ENCODE measurements around the gene YY1AP1. TPM values are rescaled to one million over a fixed set of nuclear protein-coding genes. Genes with fewer than 3 reads are reported as not detected.
"Not testable (repeated sequence)": the region's sequence is repeated elsewhere in the genome, so short reads cannot be mapped to it uniquely, and the experiment has no call there.

YY1AP1 gene
- polyA plus RNA-seq, 6 donors from 2014 or later = 26.7 to 56.1 (median 32.2) TPM

DNA sequence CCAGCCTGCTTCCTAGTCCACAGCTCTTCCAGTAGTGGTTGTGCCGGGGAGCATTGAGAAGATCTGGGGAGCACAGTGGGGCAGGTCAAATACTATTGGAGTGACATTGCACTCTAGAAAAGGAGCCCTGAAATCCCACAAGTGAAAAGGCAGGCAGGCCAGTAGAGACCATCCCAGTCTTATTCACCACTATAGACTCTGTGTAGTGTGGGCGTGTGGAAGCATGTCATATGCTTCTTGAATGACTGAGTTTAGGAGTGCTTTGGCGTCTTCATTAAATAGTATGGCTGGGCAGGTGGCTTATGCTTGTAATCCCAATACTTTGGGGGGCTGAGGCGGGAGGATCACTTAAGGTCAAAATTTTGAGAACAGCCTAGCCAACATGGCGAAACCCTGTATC, 15.8 kb upstream of the YY1AP1 start:
- not testable (repeated sequence) for H3K36me3 Mint-ChIP-seq; ATAC-seq (ENCODE audit: low read depth in 2 of 2); H3K27ac Mint-ChIP-seq; H3K27me3 Mint-ChIP-seq; DNase-seq; H3K9me3 Mint-ChIP-seq
- Mint-ChIP-seq H3K4me1 (peaks cover 13 to 33% (median 26%) of the 10 kb centered on the region in 3 donors), H3K4me3 (peak overlapping the region in 1 of 8 donors; percentile 2)

DNA sequence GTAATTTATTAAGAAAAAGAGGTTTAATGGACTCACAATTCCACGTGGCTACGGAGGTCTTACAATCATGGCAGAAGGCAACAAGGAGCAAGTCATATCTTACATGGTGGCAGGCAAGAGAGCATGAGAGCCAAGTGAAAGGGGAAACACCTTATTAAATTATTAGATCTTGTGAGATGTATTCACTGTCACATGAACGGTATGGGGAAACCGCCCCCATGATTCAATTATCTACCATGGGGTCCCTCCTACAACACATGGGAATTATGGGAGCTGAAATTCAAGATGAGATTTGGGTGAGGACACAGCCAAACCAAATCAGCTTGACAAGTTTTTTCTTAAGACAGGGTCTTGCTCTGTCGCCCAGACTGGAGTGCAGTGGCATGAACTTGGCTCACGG, 14.6 kb upstream of the YY1AP1 start:
- no peaks in the 10 kb centered on the region for H3K27me3 Mint-ChIP-seq
- peak overlapping the region in 1 of 6 donors; percentile 88 for H3K27ac Mint-ChIP-seq
- ATAC-seq (ENCODE audit: low read depth in 2 of 2) (no peak), DNase-seq (no peak)
- H3K9me3 Mint-ChIP-seq = no peaks in the 10 kb centered on the region
- peaks cover 13 to 38% (median 32%) of the 10 kb centered on the region in 3 donors for H3K4me1 Mint-ChIP-seq
- no peak overlapping the region for H3K4me3 Mint-ChIP-seq
- H3K36me3 Mint-ChIP-seq = no peaks in the 10 kb centered on the region

DNA sequence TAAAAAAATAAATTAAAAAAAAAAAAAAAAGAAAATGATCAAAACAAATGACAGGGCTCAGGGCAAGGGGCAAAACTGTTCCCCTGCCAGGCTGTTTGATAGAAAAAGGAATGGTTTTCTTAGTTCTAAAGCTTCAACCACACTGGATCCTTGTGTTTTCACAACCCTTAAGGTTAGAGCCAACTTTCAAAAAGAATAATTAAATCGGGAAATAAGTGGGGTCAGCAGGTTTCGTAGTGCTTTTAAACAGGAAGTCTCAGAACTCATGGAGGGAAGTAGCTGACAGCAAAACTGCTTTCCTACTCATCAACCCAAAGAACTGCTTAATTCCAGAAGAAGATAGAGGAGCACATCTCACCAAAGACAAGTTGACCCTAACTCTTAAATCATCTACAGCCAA, 13.1 kb upstream of the YY1AP1 start:
- not testable (repeated sequence) for ATAC-seq (ENCODE audit: low read depth in 2 of 2); H3K4me3 Mint-ChIP-seq; H3K27me3 Mint-ChIP-seq; H3K9me3 Mint-ChIP-seq; DNase-seq; H3K36me3 Mint-ChIP-seq; H3K27ac Mint-ChIP-seq
- H3K4me1 Mint-ChIP-seq = peaks cover 13 to 34% (median 32%) of the 10 kb centered on the region in 3 donors

DNA sequence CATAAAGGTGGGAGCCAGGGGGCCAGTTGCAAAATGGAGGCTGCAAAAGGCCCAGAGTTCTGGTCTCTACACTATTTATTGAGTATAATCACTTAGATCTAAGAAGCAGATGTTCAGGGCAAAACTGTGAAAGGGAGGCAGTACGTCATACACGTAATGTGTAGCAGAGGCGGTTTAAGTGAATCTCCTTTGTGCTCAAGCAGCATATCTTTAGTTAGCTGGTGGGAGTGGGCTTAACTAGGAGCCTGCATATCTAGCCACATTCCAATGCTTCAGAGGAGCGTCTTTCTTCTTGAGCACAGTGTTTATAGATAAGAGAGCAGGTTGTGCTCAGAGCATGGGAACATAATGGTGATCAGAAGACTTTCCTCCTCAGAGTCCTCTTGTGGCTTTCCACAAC, 10.5 kb upstream of the YY1AP1 start:
- H3K27ac Mint-ChIP-seq; H3K36me3 Mint-ChIP-seq; H3K4me3 Mint-ChIP-seq; ATAC-seq (ENCODE audit: low read depth in 2 of 2); H3K27me3 Mint-ChIP-seq; DNase-seq; H3K9me3 Mint-ChIP-seq: not testable (repeated sequence)
- peaks cover 15 to 45% (median 43%) of the 10 kb centered on the region in 3 donors for H3K4me1 Mint-ChIP-seq

DNA sequence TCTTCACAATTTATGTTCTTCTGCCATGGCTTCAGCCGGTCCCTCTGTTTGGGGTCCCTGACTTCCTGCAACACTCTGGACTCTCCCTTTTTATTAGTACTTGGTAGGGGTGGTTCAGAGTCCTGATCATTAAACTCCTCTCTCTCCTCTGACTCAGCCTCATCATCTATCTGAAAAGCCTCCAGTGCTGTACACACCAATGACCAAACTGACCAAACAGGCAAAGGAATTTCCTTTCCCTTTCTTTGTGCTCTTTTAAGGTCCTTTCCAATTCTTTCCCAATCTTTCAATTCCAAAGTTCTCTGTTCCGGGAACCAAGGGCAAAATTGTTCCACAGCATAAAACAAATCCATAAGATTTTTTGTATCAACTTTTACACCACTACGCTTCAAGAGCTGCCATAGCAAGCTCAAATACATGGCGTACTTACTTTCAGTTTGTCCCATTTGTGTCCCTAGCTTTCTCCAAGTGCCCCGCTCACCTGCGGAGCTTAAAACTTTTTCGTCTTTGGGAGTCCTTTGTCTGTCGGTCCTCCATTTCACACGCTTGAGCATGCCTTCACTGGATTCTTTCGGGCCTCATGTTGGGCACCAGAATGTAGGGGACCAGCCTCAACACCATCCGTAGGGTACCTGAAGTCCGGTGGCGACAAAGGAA, 9.9 kb upstream of the YY1AP1 start:
- Mint-ChIP-seq H3K4me3 (no peak overlapping the region), H3K4me1 (peaks cover 15 to 43% (median 42%) of the 10 kb centered on the region in 3 donors), H3K9me3 (peaks cover 0 to 2% (median 0%) of the 10 kb centered on the region in 7 donors), H3K27ac (no peak overlapping the region), H3K36me3 (no peaks in the 10 kb centered on the region), H3K27me3 (no peaks in the 10 kb centered on the region)
- no peak for DNase-seq
- no peak for ATAC-seq (ENCODE audit: low read depth in 2 of 2)

DNA sequence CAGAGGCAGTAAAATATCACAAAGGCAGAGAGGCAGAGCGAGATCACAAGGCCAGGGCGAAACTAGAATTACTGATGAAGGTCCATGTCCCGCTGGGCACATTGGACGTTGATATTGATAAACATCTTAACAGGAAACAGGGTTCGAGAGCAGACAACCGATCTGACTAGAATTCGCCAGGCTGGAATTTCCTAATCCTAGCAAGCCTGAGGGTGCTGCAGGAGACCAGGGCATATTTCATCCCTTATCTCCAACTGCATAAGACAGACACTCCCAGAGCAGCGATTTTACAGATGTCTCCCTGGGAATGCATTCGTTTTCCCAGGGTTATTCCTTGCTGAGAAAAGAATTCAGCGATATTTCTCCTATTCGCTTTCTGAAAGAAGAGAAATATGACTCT, 9.0 kb upstream of the YY1AP1 start:
- H3K4me1 Mint-ChIP-seq = peaks cover 12 to 39% (median 38%) of the 10 kb centered on the region in 3 donors
- ATAC-seq (ENCODE audit: low read depth in 2 of 2); H3K27me3 Mint-ChIP-seq; DNase-seq; H3K4me3 Mint-ChIP-seq; H3K36me3 Mint-ChIP-seq; H3K9me3 Mint-ChIP-seq: not testable (repeated sequence)
- H3K27ac Mint-ChIP-seq = peak overlapping the region in 3 of 6 donors; percentile 25 to 60 (median 32)

DNA sequence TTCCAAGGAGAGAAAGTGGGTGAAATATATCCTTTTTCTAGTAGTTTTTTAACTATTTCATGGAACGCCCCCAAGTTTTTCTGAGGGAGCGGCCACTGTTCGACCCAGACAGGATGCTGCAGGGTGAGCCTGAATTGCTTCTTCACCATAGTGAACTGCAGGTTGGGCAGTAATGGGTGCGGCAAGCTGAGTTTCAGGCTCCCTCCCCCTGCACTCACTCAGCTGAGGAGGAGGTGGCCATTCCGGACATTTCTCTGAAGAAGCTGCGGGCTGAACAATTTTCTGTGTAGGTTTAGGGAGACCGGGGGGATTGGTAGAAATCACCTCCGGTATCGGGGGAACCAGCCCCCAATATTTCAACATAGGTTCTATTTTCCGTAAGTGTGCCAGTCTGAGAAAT, 8.5 kb upstream of the YY1AP1 start:
- peaks cover 12 to 45% (median 35%) of the 10 kb centered on the region in 3 donors for H3K4me1 Mint-ChIP-seq
- ATAC-seq (ENCODE audit: low read depth in 2 of 2) = no peak
- H3K27ac Mint-ChIP-seq = peak overlapping the region in 2 of 6 donors; percentile 32 to 61
- peaks cover 0 to 2% (median 0%) of the 10 kb centered on the region in 7 donors for H3K9me3 Mint-ChIP-seq
- DNase-seq = no peak
- H3K36me3 Mint-ChIP-seq = peaks cover 6 to 7% of the 10 kb centered on the region in 2 donors
- H3K4me3 Mint-ChIP-seq = no peak overlapping the region
- no peaks in the 10 kb centered on the region for H3K27me3 Mint-ChIP-seq

DNA sequence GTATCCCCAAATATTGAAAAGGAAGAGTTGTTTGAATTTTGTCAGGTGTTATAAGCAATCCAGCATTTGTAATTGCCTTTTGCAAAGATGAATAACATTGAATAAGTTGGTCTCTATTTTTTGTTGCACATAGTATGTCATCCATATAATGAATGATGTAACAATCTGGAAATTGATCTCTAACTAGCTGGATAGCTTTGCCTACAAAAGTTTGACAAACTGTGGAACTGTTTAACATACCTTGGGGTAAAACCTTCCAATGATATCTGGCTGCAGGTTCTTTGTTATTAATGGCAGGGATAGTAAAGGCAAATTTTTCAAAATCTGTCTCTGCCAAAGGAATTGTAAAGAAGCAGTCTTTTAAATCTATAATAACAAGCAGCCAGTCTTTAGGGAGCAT, 8.0 kb upstream of the YY1AP1 start:
- Mint-ChIP-seq H3K4me3 (no peak overlapping the region), H3K27ac (no peak overlapping the region), H3K27me3 (no peaks in the 10 kb centered on the region), H3K9me3 (peaks cover 0 to 2% (median 0%) of the 10 kb centered on the region in 7 donors), H3K36me3 (peaks cover 7 to 11% of the 10 kb centered on the region in 2 donors), H3K4me1 (peaks cover 12 to 50% (median 39%) of the 10 kb centered on the region in 3 donors)
- DNase-seq (no peak), ATAC-seq (ENCODE audit: low read depth in 2 of 2) (no peak)

DNA sequence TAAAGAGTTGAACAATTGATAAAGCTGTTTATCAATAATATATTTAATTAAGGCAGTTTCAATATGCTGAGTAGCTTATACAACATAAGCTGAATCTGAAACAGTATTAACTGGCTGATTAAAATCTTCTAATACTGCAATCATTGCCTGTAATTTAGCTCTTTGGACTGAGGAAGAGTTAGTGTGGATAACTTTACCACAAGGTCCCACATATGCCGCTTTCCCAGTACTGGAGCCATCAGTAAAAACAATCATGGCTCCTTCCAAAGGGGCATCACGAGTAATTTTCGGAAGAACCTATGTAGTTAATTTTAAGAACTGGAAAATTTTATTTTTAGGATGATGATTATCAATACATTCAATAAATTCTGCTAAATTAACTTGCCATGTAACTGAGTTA, 7.0 kb upstream of the YY1AP1 start:
- peaks cover 0 to 2% (median 0%) of the 10 kb centered on the region in 7 donors for H3K9me3 Mint-ChIP-seq
- no peak overlapping the region for H3K4me3 Mint-ChIP-seq
- DNase-seq (no peak), ATAC-seq (ENCODE audit: low read depth in 2 of 2) (no peak)
- H3K4me1 Mint-ChIP-seq = peaks cover 15 to 58% (median 48%) of the 10 kb centered on the region in 3 donors
- H3K36me3 Mint-ChIP-seq = peaks cover 7 to 17% of the 10 kb centered on the region in 2 donors
- H3K27ac Mint-ChIP-seq = no peak overlapping the region
- H3K27me3 Mint-ChIP-seq = no peaks in the 10 kb centered on the region

DNA sequence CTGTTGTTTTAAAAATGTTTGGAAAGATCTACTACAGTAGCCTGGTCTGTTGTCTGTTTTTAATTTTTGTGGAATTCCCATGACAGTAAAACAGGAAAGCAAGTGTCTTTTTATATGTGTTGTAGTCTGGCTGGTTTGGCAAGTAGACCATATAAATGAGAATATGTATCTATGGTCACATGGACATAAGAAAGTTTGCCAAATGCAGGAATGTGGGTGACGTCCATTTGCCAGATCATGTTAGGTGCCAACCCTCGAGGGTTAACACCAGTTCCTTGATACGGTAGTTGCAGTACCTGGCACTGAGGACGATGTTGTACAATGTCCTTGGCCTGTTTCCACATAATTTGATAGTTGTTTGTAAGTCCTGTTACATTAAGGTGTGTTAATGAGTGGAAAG, 6.5 kb upstream of the YY1AP1 start:
- DNase-seq (no peak), ATAC-seq (ENCODE audit: low read depth in 2 of 2) (no peak)
- Mint-ChIP-seq H3K4me1 (peaks cover 19 to 63% (median 51%) of the 10 kb centered on the region in 3 donors), H3K27ac (peak overlapping the region in 1 of 6 donors; percentile 52), H3K4me3 (no peak overlapping the region), H3K27me3 (no peaks in the 10 kb centered on the region), H3K36me3 (peaks cover 7 to 17% of the 10 kb centered on the region in 2 donors), H3K9me3 (peaks cover 0 to 2% (median 0%) of the 10 kb centered on the region in 7 donors)

DNA sequence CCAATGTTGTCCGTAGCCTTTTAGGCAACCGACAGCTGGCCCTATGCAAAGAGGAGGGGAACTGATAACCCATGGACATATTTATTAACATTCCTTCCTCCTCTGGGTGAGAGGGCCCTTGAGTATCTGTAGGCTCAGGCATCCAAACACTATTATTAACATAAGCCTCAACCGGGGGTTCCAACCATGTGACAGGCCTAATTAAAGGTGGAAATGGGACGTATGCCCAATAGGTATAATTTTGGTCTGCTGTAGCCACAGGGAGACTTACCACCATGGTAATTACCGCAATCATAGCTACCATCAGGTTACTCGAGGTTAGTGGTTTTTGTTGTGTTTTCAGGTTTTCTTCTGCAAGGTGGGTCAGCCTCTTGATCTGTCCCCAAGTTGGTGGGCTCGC, 5.6 kb upstream of the YY1AP1 start:
- H3K9me3 Mint-ChIP-seq = peaks cover 0 to 2% (median 0%) of the 10 kb centered on the region in 7 donors
- peak overlapping the region in 1 of 8 donors; percentile 54 for H3K4me3 Mint-ChIP-seq
- DNase-seq (no peak), ATAC-seq (ENCODE audit: low read depth in 2 of 2) (no peak)
- peaks cover 22 to 67% (median 55%) of the 10 kb centered on the region in 3 donors for H3K4me1 Mint-ChIP-seq
- no peaks in the 10 kb centered on the region for H3K27me3 Mint-ChIP-seq
- no peak overlapping the region for H3K27ac Mint-ChIP-seq
- H3K36me3 Mint-ChIP-seq = peaks cover 7 to 17% of the 10 kb centered on the region in 2 donors

DNA sequence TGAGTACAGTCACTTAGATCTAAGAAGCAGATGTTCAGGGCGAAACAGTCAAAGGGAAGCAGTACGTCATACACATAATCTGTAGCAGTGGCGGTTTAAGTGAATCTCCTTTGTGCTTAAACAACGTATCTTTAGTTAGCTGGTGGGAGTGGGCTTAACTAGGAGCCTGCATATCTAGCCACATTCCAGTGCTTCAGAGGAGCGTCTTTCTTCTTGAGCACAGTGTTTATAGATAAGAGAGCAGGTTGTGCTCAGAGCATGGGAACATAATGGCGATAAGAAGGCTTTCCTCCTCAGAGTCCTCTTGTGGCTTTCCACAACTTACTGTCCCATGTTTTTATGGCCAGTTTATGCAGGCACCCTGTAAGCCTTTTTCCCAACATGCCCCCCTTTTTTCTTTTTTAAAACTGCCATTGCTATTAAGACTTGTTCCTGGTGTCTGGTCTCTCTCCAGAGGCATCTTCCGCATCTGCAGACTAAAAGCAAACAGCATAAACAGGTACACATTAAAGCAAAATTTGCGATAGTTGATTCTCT, 3.5 kb upstream of the YY1AP1 start:
- H3K27ac Mint-ChIP-seq = no peak overlapping the region
- H3K4me3 Mint-ChIP-seq = peak overlapping the region in 2 of 8 donors; percentile 54 to 96
- H3K27me3 Mint-ChIP-seq = no peaks in the 10 kb centered on the region
- H3K4me1 Mint-ChIP-seq = peaks cover 17 to 57% (median 47%) of the 10 kb centered on the region in 3 donors
- DNase-seq = no peak
- peaks cover 0 to 2% (median 0%) of the 10 kb centered on the region in 7 donors for H3K9me3 Mint-ChIP-seq
- no peak for ATAC-seq (ENCODE audit: low read depth in 2 of 2)
- H3K36me3 Mint-ChIP-seq = peaks cover 7 to 17% of the 10 kb centered on the region in 2 donors

DNA sequence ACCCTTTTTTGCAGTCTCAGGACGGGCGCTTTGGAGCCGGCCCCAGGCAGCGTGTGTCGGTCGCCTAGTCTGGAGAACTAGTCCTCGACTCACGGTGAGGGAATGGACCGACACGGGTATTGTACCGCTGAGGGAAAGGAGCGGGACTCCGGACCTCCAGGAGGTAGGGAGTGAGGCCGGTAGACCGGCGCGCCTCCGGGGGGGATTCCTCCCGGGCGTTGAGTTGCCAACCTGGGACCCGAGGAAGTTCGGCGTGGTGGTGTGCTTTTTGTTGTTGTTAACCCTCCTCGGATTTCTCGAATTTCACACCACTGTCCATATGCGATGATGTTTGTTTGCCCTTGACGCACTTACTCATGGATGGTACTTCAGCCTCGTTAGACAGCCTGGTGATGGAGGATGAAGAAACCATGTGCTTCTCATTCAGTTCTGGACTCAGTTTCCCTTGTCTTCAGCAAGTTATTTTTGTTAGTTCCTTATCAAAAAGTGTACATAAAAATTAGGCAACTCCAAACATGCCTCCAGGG, 570 bp upstream of the YY1AP1 start, which contains the start of gene DAP3:
Gene DAP3, plus strand, starts transcription at position 11 of the 527 bp plus-strand sequence. CDS start 20,689 bp downstream, outside the sequence.
- Mint-ChIP-seq H3K36me3 (peaks cover 7 to 17% of the 10 kb centered on the region in 2 donors), H3K27ac (peak within 1 kb of the TSS; percentile 93 to 99 (median 96)), H3K4me1 (peaks cover 28 to 63% (median 53%) of the 10 kb centered on the region in 3 donors), H3K4me3 (peak within 1 kb of the TSS; percentile 95 to 99 (median 97))
- H3K9me3 Mint-ChIP-seq, DNase-seq, H3K27me3 Mint-ChIP-seq: not testable (repeated sequence)
- ATAC-seq (ENCODE audit: low read depth in 2 of 2) = peak in 1 of 2 donors; percentile 3
